Thyroid gland (tissue), 4 donors: ENCODE results near the gene FAM241A. TPM values are rescaled to one million over a fixed set of nuclear protein-coding genes. Genes with fewer than 3 reads are reported as not detected.
"Not testable (repeated sequence)": the region's sequence is repeated elsewhere in the genome, so short reads cannot be mapped to it uniquely, and the experiment has no call there.

ENCODE experiments used
- DNase-seq, 2 donors: peaks; one replicate each; pipeline ENCODE4 v3.0.0-alpha.2; 2019
- H3K27ac ChIP-seq, 3 donors: fragments of 200-600 bp; sonication (generic); 1 replicate in 2 of 3; 2 replicates in 1 of 3; pipeline ENCODE4 v1.5.1; 2016 to 2019; ENCODE audit warnings: mild to moderate bottlenecking in 1 of 3, moderate library complexity in 1 of 3
- H3K27me3 ChIP-seq: fragments of 200-600 bp; sonication (generic); one replicate; pipeline ENCODE4 v1.5.1; 2019
- H3K36me3 ChIP-seq, 2 donors: fragments of 200-600 bp; sonication (generic); one replicate each; pipeline ENCODE4 v1.5.1; 2016 to 2019
- H3K4me1 ChIP-seq, 2 donors: fragments of 200-600 bp; sonication (generic); one replicate each; pipeline ENCODE4 v1.5.1; 2017 to 2019
- H3K4me3 ChIP-seq, 3 donors: fragments of 200-600 bp; sonication (generic); replicated peaks in 1 of 3; 1 replicate in 2 of 3; 2 replicates in 1 of 3; pipeline ENCODE4 v1.5.1; 2016; ENCODE audit warnings: mild to moderate bottlenecking in 1 of 3
- H3K9me3 ChIP-seq: fragments of 200-600 bp; sonication (generic); one replicate; pipeline ENCODE4 v1.5.1; 2017
- CTCF ChIP-seq, 6 experiments: fragments of 200-600 bp in 3 of 6; fragments of 450-650 bp in 3 of 6; sonication (generic) in 3 of 6; IDR thresholded peaks; one replicate each; pipeline ENCODE4 v1.5.1; 2016 to 2019; ENCODE audit warnings: antibody characterized with exemption in 6 of 6, mild to moderate bottlenecking in 2 of 6, inconsistent platforms in 1 of 6, moderate library complexity in 1 of 6
- POLR2A ChIP-seq, 2 donors: fragments of 450-650 bp; IDR thresholded peaks; one replicate each; pipeline ENCODE4 v1.6.1; 2017; ENCODE audit warnings: antibody characterized with exemption in 2 of 2, mild to moderate bottlenecking in 2 of 2, moderate library complexity in 1 of 2
- WGBS, 2 donors: methylation state at CpG; one replicate each; pipeline ENCODE4 v1.1.5; 2017; 5-methylcytosine and 5-hydroxymethylcytosine counted together
- intact Hi-C: fragments of 100-400 bp; cut with DNase I; formaldehyde crosslinking; loops from one replicate; pipeline ENCODE4 v1.15.1; 2023
- total RNA-seq, 4 donors: library from RNA; depleted of rRNA; stranded (reverse); fragments of >200 nt; gene quantifications; one replicate each; pipeline ENCODE4 v1.2.3, GENCODE V29; 2016

Gene FAM241A
- total RNA-seq, 4 donors from 2014 or later, result 3.4 to 9.9 (median 5.8) TPM

DNA sequence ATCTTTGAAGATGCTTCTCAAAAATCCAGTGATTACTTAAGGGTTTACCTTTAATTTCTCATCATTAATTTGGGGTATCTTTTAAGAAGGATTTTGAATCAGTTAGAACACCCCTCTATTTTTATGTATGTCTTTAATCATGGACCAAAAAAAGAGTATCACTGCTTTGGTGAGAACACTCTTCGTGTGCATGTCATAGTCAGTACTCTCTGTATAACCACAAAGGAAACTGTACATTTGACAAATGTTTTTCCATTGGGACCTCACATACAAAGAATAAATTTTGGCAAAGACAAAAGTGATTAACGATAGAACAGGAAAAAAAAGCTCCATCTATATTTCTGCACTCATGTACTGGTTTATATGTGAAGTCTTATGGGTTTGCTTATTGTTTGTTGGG, 31.3 kb downstream of the FAM241A start:
- H3K9me3 ChIP-seq, result no peaks in the 10 kb centered on the region
- intact Hi-C loops, result no loop called here
- H3K4me3 ChIP-seq, result no peak overlapping the region
- H3K36me3 ChIP-seq, result no peaks in the 10 kb centered on the region
- H3K27me3 ChIP-seq, result no peaks in the 10 kb centered on the region
- no peak for DNase-seq
- no peak for TF ChIP-seq CTCF (IDR thresholded peaks at IDR 0.05)
- no peak for TF ChIP-seq POLR2A (IDR thresholded peaks at IDR 0.05)
- no peaks in the 10 kb centered on the region for H3K4me1 ChIP-seq
- no peak overlapping the region for H3K27ac ChIP-seq
- 67 to 74% methylated on average over 2 of the region's 2 CpGs for WGBS, 2 donors

- WGBS, 2 donors, result 93 to 94% methylated on average over 3 of the region's 3 CpGs
- H3K27me3 ChIP-seq, result not testable (repeated sequence)
Observed at GRCh38 chr4:112178741-112179140, 33.5 kb downstream of the FAM241A start.

DNA sequence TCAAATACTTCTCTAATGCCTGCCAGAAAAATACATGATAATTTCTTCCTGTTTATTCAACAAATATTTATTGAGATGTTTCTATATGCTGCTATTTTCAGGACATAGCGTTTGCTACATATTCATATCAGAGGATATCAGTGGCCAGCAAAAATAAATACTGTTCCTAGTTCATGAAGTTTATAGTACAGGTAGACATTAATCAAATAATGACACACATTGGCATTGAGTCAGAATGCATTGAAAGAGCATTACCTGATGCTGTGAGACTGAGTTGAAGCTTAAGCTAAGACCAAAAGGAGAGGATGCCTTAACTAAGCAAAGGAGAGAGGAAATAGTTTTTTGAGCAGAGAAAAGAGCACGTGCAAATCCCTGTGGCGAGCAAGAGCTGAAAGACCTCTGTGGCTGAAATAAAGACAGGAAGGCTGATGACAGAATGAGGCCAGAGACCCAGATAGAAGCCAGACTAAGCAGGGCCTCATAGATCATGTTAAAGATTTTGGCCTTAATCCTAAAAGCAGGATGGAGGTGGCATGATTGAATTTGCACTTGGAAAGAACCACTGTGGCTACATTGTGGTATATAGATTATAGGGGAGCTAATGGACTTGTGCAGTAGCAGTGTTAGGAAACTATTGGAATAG, 36.2 kb downstream of the FAM241A start:
- no peak for DNase-seq
- TF ChIP-seq CTCF (IDR thresholded peaks at IDR 0.05), result no peak
- no peak for TF ChIP-seq POLR2A (IDR thresholded peaks at IDR 0.05)

More at GRCh38 chr4:112178741-112179140, 33.5 kb downstream of the FAM241A start:
- H3K4me3 ChIP-seq, H3K4me1 ChIP-seq, H3K27ac ChIP-seq, intact Hi-C loops, H3K36me3 ChIP-seq, DNase-seq, H3K9me3 ChIP-seq: not testable (repeated sequence)

DNA sequence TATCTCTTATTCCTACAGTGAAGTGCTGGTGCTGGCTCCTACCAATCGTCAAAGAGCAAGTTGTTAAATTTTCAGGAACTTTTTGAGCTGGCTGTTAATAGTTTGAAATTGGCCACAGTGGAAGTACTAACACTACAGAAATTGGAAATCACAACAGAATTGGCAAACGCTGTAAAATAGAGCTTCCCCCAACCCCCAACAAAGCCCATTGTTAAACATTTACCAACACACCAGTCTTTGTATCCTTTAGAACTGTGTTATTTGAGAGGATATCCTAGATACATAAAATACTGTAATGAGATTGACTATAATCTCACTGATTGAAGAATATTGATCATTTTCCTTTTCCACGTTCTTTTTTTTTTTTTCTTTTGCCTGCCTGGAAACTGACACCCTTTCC, 37.4 kb downstream of the FAM241A start:
- no peak for DNase-seq
- H3K27me3 ChIP-seq, result no peaks in the 10 kb centered on the region
- H3K4me1 ChIP-seq, result no peaks in the 10 kb centered on the region
- no peak overlapping the region for H3K4me3 ChIP-seq
- H3K9me3 ChIP-seq, result no peaks in the 10 kb centered on the region
- 62 to 72% methylated on average over 3 of the region's 3 CpGs for WGBS, 2 donors
- no peaks in the 10 kb centered on the region for H3K36me3 ChIP-seq
- intact Hi-C loops, result no loop called here
- TF ChIP-seq POLR2A (IDR thresholded peaks at IDR 0.05) (no peak), CTCF (IDR thresholded peaks at IDR 0.05) (no peak)
- no peak overlapping the region for H3K27ac ChIP-seq

More for the DNA sequence above, 36.2 kb downstream of the FAM241A start:
- Histone ChIP-seq H3K27me3 (no peaks in the 10 kb centered on the region), H3K4me1 (no peaks in the 10 kb centered on the region), H3K36me3 (no peaks in the 10 kb centered on the region), H3K9me3 (no peaks in the 10 kb centered on the region), H3K27ac (no peak overlapping the region), H3K4me3 (no peak overlapping the region)
- 78 to 84% methylated on average over 3 of the region's 3 CpGs for WGBS, 2 donors
- intact Hi-C loops, result no loop called here

DNA sequence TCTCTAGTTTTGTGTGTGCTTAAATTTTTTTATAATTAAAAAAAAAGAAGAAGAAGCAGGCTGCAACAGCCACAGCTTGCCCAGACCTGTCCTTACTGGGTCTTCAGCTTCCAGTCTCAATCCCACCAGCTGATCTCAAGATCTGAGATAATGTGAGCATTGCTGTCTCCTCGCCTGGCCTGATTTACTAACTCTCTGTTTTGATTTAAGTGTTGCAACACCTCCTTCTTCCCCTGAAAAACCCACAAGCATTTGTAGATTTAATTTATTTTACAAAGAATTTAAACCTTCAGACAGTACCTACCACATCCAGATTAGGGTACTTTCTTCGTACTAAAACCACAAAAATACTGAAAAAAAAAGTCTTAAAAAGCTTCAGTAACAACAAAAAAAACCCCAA, 38.0 kb downstream of the FAM241A start:
- no peaks in the 10 kb centered on the region for H3K4me1 ChIP-seq
- DNase-seq, result no peak
- H3K36me3 ChIP-seq, result no peaks in the 10 kb centered on the region
- H3K4me3 ChIP-seq, result no peak overlapping the region
- H3K9me3 ChIP-seq, result no peaks in the 10 kb centered on the region
- H3K27ac ChIP-seq, result no peak overlapping the region
- no peaks in the 10 kb centered on the region for H3K27me3 ChIP-seq
- TF ChIP-seq CTCF (IDR thresholded peaks at IDR 0.05) (no peak), POLR2A (IDR thresholded peaks at IDR 0.05) (no peak)
- intact Hi-C loops, result no loop called here
- WGBS, 2 donors, result 93 to 95% methylated on average over 2 of the region's 2 CpGs
